Spinal cord (tissue), 10 donors: ENCODE results near the gene ZNF75A. TPM values are rescaled to one million over a fixed set of nuclear protein-coding genes. Genes with fewer than 3 reads are reported as not detected.
A peak's percentile ranks its signal among the peaks of the same experiment; 100 is the strongest.

Source experiments
- DNase-seq, 6 donors: peaks; one replicate each; pipeline versions ENCODE4 v3.0.0 to v3.0.0-alpha.2; 2013 to 2015; ENCODE audit warnings: low spot score in 6 of 6, low read depth in 4 of 6
- H3K27ac ChIP-seq: one replicate; pipeline ENCODE4 v1.5.1; 2013; ENCODE audit warnings: low read depth, low read length, control low read depth
- H3K27me3 ChIP-seq: one replicate; pipeline ENCODE4 v1.6.1; 2013; ENCODE audit warnings: low read length; ENCODE audit not compliant: control insufficient read depth, insufficient read depth
- H3K36me3 ChIP-seq: one replicate; pipeline ENCODE4 v1.6.1; 2013; ENCODE audit warnings: low read length; ENCODE audit not compliant: control insufficient read depth, insufficient read depth
- H3K4me1 ChIP-seq: one replicate; pipeline ENCODE4 v1.6.1; 2013; ENCODE audit warnings: low read length; ENCODE audit not compliant: control insufficient read depth, insufficient read depth
- H3K4me3 ChIP-seq: one replicate; pipeline ENCODE4 v1.5.1; 2013; ENCODE audit warnings: low read depth, low read length, control low read depth
- H3K9me3 ChIP-seq: one replicate; pipeline ENCODE4 v1.6.1; 2013; ENCODE audit warnings: low read length; ENCODE audit not compliant: control insufficient read depth, insufficient read depth
- WGBS: methylation state at CpG from one replicate; pipeline ENCODE4 v1.1.5; 2013; ENCODE audit warnings: missing lambda C conversion rate; ENCODE audit not compliant: insufficient coverage; 5-methylcytosine and 5-hydroxymethylcytosine counted together
- polyA plus RNA-seq, 2 donors: library from polyadenylated mRNA; unstranded; fragments of 120-200 nt; gene quantifications; one replicate each; pipeline ENCODE4 v1.2.1, GENCODE V29; 2013; ENCODE audit not compliant: insufficient read length in 2 of 2
- total RNA-seq, 2 donors: library from RNA; depleted of rRNA in 1 of 2; stranded (reverse); fragments of 120-200 nt in 1 of 2; fragments of >200 nt in 1 of 2; gene quantifications; one replicate each; pipeline versions ENCODE4 v1.2.3 to v1.2.4, GENCODE V29; 2013 to 2014
- donor health status: healthy.

ZNF75A gene
- total and polyA plus RNA-seq, 4 donors, result 39.8 to 54.8 (median 47.0) TPM

DNA sequence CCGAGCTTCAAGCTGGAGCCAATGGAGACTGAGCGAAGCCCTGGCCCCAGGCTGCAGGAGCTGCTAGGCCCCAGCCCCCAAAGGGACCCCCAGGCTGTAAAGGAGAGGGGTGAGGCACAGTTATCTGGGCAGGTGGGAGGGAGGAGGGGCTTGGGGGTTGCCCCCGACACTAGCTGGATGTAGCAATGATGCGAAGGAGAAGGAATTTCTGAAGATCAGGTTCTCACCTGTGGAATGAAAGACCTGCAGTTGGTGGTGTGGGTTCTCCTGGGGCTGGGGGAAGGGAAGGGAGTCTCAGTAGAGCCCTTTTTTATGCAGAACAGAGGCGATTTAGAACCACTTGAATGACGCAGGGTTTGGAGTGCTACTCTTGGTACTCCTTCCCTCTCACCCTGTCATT, 20.2 kb upstream of the ZNF75A start:
- Histone ChIP-seq H3K27me3 (no peaks in the 10 kb centered on the region), H3K36me3 (peaks cover 29% of the 10 kb centered on the region), H3K4me1 (peaks cover 23% of the 10 kb centered on the region), H3K4me3 (no peak overlapping the region), H3K27ac (no peak overlapping the region), H3K9me3 (peaks cover 2% of the 10 kb centered on the region)
- 100% methylated on average over 4 of the region's 6 CpGs for WGBS
- DNase-seq, result no peak

DNA sequence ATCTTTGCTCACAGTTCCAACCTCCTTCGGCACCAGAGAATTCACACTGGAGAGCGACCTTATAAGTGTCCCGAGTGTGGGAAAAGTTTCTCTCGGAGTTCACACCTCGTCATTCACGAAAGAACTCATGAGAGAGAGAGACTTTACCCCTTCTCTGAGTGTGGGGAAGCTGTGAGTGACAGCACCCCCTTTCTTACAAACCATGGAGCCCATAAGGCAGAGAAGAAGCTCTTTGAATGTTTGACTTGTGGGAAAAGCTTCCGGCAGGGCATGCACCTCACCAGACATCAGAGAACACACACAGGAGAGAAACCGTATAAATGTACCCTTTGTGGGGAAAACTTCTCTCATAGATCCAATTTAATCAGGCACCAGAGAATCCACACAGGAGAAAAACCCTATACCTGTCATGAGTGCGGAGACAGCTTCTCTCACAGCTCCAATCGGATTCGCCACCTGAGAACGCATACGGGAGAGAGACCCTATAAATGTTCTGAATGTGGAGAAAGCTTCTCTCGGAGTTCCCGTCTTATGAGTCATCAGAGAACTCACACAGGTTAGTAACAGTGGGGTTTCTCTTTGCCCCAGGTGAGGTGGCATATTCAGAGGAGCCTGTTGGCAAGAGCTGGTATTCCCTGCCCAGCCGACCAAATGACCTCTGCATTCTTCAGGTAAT, 15.2 kb upstream of the ZNF75A start:
- no peak overlapping the region for H3K4me3 ChIP-seq
- no peaks in the 10 kb centered on the region for H3K27me3 ChIP-seq
- peaks cover 5% of the 10 kb centered on the region for H3K4me1 ChIP-seq
- H3K36me3 ChIP-seq, result peaks cover 51% of the 10 kb centered on the region
- H3K27ac ChIP-seq, result no peak overlapping the region
- DNase-seq, result no peak
- WGBS, result 98% methylated on average over 5 of the region's 16 CpGs
- H3K9me3 ChIP-seq, result peaks cover 2% of the 10 kb centered on the region

DNA sequence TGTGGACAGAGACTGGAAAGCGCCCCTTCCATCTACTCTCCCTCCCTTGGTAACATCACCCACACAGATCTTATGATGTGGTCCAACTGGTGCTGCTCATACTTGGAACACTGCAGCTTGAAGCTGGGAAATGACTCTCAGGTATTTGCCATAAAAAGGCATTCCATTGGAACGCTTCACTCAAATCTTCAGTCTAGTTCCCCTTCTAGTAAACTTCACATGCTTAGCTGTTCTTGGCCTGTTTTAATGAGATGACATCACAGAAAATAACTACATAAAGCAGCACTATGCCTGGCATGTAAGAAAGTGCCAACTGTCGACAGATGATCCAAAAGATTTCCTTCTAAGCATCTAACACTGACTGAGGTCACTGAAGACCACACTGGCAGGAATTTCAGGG, 12.7 kb upstream of the ZNF75A start:
- Histone ChIP-seq H3K9me3 (peaks cover 2% of the 10 kb centered on the region), H3K27me3 (no peaks in the 10 kb centered on the region), H3K36me3 (peaks cover 62% of the 10 kb centered on the region), H3K27ac (no peak overlapping the region), H3K4me1 (peaks cover 12% of the 10 kb centered on the region), H3K4me3 (no peak overlapping the region)
- DNase-seq, result no peak
- 88% methylated on average over 2 of the region's 3 CpGs for WGBS

DNA sequence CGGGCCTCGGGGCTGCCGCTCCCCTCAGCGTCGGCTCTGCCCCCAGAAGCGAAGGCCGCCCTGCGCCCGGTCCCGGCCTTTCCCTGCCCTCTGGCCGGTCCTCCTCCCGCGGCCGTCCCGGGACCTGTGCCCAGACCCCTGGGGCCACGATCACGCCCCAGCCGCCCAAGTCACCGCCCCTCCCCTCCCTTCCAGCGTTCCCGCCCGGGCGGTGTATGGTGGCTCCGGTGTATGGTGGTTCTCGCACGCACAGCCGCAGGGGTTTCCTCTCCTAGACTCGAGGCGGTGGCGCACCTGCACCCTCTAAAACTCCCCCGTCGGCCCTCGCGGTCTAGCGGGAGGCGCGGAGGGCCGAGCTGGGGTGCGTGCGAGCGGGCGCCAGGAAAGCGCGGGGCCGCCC, 10.1 kb upstream of the ZNF75A start:
- H3K9me3 ChIP-seq, result no peaks in the 10 kb centered on the region

DNA sequence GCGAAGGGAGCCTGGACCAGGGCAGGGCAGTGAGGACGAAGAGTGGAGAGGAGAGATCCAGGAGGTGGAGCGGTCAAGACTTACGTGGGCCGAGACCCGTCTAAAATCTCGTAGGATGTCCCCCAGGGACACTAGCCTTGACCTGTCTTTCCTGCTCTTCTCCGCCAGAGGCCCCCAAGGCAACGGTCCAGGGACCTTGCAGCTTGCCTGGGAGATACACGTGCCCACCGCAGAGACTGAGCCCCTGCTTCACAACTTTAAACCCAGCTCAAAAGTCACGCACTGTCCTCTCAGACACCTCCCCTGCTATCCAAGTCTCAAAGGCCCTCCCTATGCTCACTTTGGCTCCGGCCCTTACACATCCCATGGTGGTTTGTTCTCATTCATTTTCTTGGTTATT, 9.5 kb upstream of the ZNF75A start:
- Histone ChIP-seq H3K36me3 (peaks cover 38% of the 10 kb centered on the region), H3K27me3 (no peaks in the 10 kb centered on the region), H3K9me3 (no peaks in the 10 kb centered on the region), H3K27ac (no peak overlapping the region), H3K4me1 (peaks cover 12% of the 10 kb centered on the region), H3K4me3 (no peak overlapping the region)
- DNase-seq, result peak in 1 of 6 donors; percentile 9
- WGBS, result 66% methylated on average over 13 of the region's 13 CpGs

More for the DNA sequence above, 10.1 kb upstream of the ZNF75A start:
- H3K27ac ChIP-seq, result no peak overlapping the region
- WGBS, result 27% methylated on average over 39 of the region's 45 CpGs
- peaks cover 43% of the 10 kb centered on the region for H3K36me3 ChIP-seq
- H3K4me1 ChIP-seq, result peaks cover 12% of the 10 kb centered on the region
- DNase-seq, result no peak
- no peak overlapping the region for H3K4me3 ChIP-seq
- H3K27me3 ChIP-seq, result no peaks in the 10 kb centered on the region

DNA sequence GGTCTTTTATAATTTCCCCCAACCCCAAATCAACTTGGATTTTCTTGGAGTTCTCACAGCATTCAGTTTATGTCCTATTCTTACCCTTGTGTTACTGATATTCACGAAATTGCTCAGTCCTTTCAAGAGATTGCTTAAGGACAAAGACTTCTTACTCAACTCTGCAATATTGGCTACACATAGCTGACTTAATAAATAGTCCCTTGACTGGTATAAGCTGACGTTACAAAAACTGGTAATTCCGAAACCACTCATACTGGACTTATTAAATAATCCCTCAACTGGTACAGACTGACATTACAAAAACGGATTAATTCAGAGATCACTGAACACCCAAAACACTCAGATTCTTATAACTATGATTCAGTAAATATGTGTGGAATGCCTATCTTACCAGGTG, 927 bp upstream of the ZNF75A start:
- no peak for DNase-seq
- H3K36me3 ChIP-seq, result peaks cover 26% of the 10 kb centered on the region

DNA sequence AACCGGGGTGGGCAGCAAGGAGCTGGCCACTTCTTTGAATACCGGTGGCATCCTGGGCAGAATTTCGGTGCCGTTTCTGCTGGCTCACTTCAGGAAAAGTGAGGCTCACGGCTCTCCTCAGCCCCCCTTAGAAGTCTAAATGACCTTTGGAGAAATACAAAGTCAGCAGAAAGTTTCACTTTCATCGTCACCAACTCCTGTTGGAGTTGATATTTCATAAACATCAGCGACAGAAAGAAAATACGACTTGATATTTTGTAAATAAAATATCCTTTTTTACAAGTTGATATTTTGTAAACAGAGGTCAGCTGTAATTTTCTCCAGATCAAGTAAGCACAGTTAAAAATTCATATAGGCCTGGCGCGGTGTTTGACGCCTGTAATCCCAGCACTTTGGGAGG, 781 bp downstream of the ZNF75A start:
- peak overlapping the region; percentile 95 for H3K27ac ChIP-seq

More for the DNA sequence above, 927 bp upstream of the ZNF75A start:
- H3K27me3 ChIP-seq, result no peaks in the 10 kb centered on the region
- H3K4me3 ChIP-seq, result peak overlapping the region; percentile 88
- 73% methylated on average over 1 of the region's 4 CpGs for WGBS
- peaks cover 5% of the 10 kb centered on the region for H3K4me1 ChIP-seq
- no peak overlapping the region for H3K27ac ChIP-seq
- peaks cover 6% of the 10 kb centered on the region for H3K9me3 ChIP-seq

DNA sequence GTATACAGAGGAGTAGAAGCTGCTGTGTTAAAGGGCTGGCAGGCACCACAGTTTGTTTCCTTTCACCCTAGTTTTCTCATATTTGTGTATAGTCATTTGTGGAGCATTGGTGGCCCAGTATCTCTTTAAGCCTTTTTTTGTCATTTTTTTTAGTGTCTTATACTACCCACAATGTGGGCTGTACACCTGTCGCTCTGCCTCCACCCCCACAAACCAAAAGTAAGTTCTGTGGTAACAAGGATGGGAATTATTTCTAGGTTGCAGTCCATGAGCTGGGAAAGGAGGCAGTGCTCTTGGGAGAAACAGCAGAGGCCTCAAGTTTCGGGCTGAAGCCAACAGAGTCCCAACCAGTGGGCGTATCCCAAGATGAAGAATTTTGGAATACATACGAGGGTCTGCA, 6.2 kb downstream of the ZNF75A start:
- 100% methylated on average over 2 of the region's 4 CpGs for WGBS
- peaks cover 17% of the 10 kb centered on the region for H3K9me3 ChIP-seq
- H3K36me3 ChIP-seq, result peaks cover 50% of the 10 kb centered on the region
- H3K4me3 ChIP-seq, result no peak overlapping the region
- DNase-seq, result no peak
- H3K27me3 ChIP-seq, result no peaks in the 10 kb centered on the region
- no peak overlapping the region for H3K27ac ChIP-seq
- peaks cover 2% of the 10 kb centered on the region for H3K4me1 ChIP-seq

More for the DNA sequence above, 781 bp downstream of the ZNF75A start:
- peaks cover 6% of the 10 kb centered on the region for H3K9me3 ChIP-seq
- H3K36me3 ChIP-seq, result peaks cover 35% of the 10 kb centered on the region
- no peaks in the 10 kb centered on the region for H3K27me3 ChIP-seq
- peak overlapping the region; percentile 88 for H3K4me3 ChIP-seq
- 54% methylated on average over 7 of the region's 11 CpGs for WGBS
- DNase-seq, result no peak
- peaks cover 5% of the 10 kb centered on the region for H3K4me1 ChIP-seq

DNA sequence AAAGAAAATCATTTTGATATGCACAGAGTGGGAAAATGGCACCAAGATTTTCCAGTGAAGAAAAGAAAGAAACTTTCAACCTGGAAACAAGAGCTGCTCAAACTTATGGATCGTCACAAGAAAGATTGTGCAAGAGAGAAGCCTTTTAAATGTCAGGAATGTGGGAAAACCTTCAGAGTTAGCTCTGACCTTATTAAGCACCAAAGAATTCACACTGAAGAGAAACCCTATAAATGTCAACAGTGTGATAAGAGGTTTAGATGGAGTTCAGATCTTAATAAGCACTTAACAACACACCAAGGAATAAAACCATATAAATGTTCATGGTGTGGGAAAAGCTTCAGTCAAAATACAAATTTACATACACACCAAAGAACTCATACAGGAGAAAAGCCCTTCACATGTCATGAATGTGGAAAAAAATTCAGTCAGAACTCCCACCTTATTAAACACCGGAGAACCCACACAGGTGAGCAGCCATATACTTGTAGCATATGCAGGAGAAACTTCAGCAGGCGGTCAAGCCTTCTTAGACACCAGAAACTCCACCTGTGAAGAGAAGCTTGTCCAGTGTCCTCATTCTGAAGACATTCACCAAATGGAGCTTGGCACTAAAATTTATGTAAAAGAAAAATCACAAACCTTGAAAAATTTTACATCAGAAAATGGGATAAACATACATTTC, 12.2 kb downstream of the ZNF75A start:
- Histone ChIP-seq H3K27me3 (no peaks in the 10 kb centered on the region), H3K4me1 (no peaks in the 10 kb centered on the region), H3K4me3 (no peak overlapping the region), H3K9me3 (peaks cover 34% of the 10 kb centered on the region), H3K36me3 (peaks cover 27% of the 10 kb centered on the region), H3K27ac (no peak overlapping the region)
- 100% methylated on average over 2 of the region's 3 CpGs for WGBS
- DNase-seq, result peak in 1 of 6 donors; percentile 5

DNA sequence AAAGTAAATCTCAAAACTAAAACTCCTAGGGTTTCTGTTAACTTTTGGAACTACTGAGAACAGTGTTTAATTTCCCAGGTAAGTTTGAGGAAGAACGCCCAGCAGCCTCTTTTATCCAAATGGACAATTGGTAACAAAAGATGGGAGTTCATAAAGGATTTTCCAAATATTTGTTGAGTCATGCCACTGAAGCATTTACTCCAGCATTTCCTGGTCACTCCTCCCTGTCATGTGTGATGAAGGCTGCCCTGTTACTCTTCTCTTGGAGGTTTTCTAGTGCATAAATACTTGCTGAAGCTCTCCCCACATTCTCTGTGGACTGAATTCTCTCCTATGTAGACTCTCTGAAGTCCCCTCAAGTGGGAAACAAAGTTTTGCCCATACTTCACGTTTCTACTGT, 16.5 kb downstream of the ZNF75A start:
- Histone ChIP-seq H3K27ac (no peak overlapping the region), H3K9me3 (peaks cover 20% of the 10 kb centered on the region), H3K4me1 (no peaks in the 10 kb centered on the region), H3K27me3 (no peaks in the 10 kb centered on the region), H3K4me3 (no peak overlapping the region), H3K36me3 (peaks cover 10% of the 10 kb centered on the region)
- DNase-seq, result no peak
- 22% methylated on average over 1 of the region's 2 CpGs for WGBS
